GM18858 (cell line): ENCODE measurements around the gene PTRH2.
"Not testable (repeated sequence)": the region's sequence is repeated elsewhere in the genome, so short reads cannot be mapped to it uniquely, and the experiment has no call there.

Experiments used
- ATAC-seq: cut with Tn5 transposase; IDR thresholded peaks from one replicate; pipeline ENCODE4 v1.9.1; 2021; ENCODE audit not compliant: unreplicated experiment

Gene PTRH2

DNA sequence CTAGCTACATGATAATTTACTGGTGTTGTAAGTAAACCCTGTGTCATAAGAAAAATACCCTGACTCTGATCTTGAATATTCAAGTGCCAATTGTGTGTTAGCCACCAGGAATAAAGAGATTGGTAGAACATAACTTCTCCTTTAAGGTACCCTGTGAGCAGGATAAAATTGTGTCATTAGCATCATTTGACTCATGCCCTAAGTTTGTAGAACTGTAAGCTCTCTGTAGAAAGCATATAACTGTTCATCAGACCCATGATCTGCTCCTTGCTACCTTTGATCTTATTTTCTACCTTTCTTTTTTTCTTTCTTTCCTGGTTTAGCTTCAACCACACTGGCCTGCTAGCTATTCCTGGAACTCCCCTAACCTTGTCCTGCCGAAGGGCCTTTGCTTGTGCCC is 35.8 kb downstream of the PTRH2 start:
- no peak for ATAC-seq

DNA sequence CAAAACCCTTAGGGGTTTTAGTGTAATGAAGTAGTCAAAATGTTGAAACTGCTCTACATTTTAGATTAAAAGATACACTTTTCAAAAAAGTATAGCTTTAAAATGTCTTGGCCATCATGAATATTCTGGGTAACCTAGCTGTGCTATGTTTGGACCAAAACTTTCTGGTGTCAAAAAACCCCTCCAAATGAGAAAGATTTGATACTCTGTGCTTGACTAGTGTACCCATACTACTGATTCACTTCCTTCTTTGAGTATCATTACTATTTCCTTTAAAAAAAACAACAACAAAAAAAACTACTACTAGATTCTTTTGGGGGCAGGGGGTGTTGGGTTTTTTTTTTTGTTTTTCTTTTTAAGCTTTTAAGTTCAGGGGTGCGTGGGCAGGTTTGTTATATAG is 37.3 kb downstream of the PTRH2 start:
- no peak for ATAC-seq

DNA sequence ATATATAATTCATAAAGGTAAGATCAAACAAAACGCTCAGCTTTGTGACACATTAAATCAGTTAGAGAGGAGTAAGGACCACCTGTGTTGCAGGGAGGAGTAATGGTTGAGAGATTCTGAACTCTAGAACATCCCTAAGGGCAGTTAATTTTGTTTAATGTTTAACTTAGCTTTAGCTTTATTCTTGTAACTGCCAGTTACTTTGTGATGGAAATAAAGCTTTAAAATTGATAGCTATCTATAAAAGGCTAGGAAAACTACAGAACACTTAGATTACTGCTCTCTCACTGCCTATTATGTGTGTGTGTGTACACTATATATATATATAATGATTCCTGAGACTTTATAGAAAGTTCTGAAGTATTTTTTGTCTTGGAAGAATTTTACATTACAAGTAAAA is 37.8 kb downstream of the PTRH2 start:
- ATAC-seq = no peak

DNA sequence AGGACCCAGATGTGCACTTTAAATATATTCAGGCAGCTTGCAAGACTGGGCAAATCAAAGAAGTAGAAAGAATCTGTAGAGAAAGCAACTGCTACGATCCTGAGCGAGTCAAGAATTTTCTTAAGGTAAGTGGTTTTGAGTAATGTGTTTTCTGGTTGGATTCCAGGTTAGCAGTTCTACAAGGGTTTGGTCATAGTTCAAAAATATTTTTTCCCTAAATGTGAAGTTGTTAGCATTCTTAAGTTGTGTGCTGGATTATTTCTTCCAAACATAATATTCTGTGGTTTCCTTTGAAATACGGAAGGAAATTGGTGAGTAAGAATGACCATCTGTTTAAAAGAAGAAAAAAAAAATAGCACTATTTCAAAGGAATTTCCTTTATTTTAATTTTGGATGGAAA is 38.4 kb downstream of the PTRH2 start:
- no peak for ATAC-seq

DNA sequence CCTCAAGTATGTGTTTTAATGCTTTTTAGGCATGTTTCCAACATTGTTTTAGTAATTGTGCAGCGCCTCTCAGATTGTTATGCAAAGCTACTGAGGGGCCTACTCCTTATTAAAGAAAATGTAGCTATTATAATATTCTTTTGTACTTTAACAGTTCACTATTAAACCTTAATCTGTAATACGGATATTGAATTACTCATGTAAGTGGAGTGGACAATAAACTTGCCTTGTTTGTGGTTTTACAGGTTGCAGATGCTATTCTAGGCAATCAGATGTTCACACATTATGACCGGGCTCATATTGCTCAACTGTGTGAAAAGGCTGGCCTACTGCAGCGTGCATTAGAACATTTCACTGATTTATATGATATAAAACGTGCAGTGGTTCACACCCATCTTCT is 41.0 kb downstream of the PTRH2 start:
- no peak for ATAC-seq

DNA sequence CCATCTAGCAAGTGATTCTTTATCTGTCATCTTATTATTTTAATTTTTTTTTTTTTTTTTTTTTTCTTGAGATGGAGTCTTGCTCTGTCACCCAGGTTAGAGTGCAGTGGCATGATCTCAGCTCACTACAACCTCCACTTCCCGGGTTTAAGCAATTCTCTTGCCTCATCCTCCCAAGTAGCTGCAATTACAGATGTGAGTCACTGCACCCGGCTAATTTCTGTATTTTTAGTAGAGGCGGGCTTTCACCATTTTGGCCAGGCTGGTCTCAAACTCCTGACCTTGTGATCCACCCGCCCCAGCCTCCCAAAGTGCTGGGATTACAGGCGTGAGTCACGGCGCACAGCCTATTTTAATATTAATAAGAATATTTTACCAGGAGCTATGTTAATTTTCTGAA is 50.6 kb downstream of the PTRH2 start:
- ATAC-seq = not testable (repeated sequence)

DNA sequence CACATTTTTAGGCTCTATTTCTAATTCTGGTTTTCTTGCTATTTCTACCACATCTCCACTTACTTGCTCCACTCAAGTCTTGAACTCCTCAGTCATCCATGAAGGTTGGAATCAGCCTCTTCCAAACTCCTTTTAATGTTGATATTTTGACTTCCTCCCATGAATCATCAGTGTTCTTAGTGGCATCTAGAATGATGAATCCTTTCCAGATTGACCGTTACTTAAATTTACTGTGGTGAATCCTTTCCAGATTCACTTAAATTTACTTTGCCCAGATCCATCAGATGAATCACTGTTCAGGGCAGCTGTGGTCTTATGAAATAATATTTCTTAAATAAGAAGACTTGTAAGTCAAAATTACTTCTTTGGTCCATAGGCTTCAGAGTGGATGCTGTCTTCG is 55.1 kb downstream of the PTRH2 start:
- no peak for ATAC-seq

DNA sequence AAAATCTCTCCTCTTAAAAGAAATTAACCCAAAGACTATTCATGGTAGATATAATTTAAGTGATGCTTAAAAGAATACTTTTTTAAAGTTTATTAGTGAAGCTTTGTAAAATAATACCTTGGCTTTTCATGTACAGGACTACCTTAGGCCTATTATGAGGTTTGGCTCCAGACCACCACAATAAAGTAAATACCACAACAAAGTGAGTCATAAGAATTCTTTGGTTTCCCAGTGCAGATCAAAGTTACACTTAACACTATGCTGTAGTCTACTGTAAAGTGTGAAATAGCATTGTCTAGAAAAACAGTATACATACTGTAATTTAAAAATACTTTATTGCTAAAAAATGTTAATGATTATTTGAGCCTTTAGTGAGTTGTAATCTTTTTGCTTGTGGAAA is 55.9 kb downstream of the PTRH2 start:
- ATAC-seq = no peak

DNA sequence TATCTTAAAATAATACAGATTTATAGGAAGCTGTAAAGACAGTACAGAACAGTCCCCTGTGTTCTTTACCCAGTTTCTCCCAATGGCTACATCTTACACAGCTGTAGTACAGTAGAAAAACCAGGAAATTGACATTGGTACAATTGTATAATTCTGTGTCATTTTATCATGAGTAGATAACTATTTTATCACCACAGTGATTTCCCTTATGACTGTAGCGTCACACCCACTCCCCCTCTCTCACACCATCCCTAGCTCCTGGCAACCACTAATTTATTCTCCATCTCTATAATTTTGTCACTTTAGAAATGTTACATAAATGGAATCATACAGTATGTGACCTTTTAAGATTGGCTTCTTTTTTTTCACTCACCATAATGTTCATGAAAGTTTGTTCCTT is 56.6 kb downstream of the PTRH2 start:
- ATAC-seq = no peak

DNA sequence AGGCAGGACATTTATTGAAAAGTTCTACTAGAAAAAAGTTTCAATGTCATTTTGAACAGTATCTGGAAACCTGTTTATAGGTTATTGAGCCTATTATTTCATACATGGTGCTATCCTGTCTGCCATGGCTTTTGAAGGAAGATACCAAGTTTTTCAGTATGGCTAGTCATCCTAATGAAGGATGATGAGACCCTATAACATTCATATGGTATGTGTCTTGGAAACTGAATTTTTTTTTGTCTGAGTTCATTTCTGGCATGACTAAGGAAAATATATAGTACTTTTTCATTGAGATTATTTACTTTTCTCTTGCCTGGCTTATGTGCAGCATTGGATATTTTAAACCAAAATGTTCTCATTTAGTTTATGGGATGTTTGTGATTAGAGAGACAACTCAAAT is 57.3 kb downstream of the PTRH2 start:
- no peak for ATAC-seq
